Calu3 (cell line): Measurements from ENCODE around the gene IL1RL2. TPM values are rescaled to one million over a fixed set of nuclear protein-coding genes. Genes with fewer than 3 reads are reported as not detected.

Source experiments
- BruUV-seq: library from RNA; stranded (reverse); fragments of 400-500 nt; replicated peaks from 2 replicates; lab custom pipeline; 2021; lab: Mats Ljungman, UMichigan
- CTCF ChIA-PET: fragments of 300-600 bp; sonication (Branson Sonifier 250); formaldehyde crosslinking; loops from one replicate; lab custom pipeline; 2022; ENCODE audit warnings: antibody characterized with exemption; lab: Charles Lee
- DNase-seq: peaks from one replicate; pipeline ENCODE4 v3.0.0; 2022
- H3K27ac Mint-ChIP-seq: one replicate; pipeline ENCODE4 v1.8.0; 2022; ENCODE audit warnings: mixed read lengths; ENCODE audit not compliant: unreplicated experiment
- H3K27me3 Mint-ChIP-seq: one replicate; pipeline ENCODE4 v1.8.0; 2022; ENCODE audit warnings: mixed read lengths; ENCODE audit not compliant: unreplicated experiment
- H3K36me3 Mint-ChIP-seq: one replicate; pipeline ENCODE4 v1.8.0; 2022; ENCODE audit warnings: mild to moderate bottlenecking, moderate library complexity, mixed read lengths; ENCODE audit not compliant: insufficient read depth, unreplicated experiment
- H3K4me1 Mint-ChIP-seq: one replicate; pipeline ENCODE4 v1.8.0; 2022; ENCODE audit warnings: mild to moderate bottlenecking, low read depth, mixed read lengths; ENCODE audit not compliant: unreplicated experiment
- H3K4me3 Mint-ChIP-seq: one replicate; pipeline ENCODE4 v1.8.0; 2022; ENCODE audit warnings: mild to moderate bottlenecking, low read depth, moderate library complexity, mixed read lengths; ENCODE audit not compliant: unreplicated experiment
- H3K9me3 Mint-ChIP-seq: one replicate; pipeline ENCODE4 v1.8.0; 2022; ENCODE audit warnings: low read depth, mixed read lengths; ENCODE audit not compliant: unreplicated experiment
- CTCF ChIP-seq: fragments of 200-600 bp; IDR thresholded peaks from one replicate; pipeline ENCODE4 v1.8.0; 2022; ENCODE audit warnings: antibody characterized with exemption; ENCODE audit not compliant: unreplicated experiment
- intact Hi-C: fragments of 100-400 bp; cut with micrococcal nuclease; formaldehyde crosslinking; loops from one replicate; pipeline ENCODE4 v1.10.0; 2022; ENCODE audit not compliant: unreplicated experiment
- total RNA-seq: library from RNA; stranded (reverse); gene quantifications from 2 replicates; pipeline ENCODE4 v1.2.3, GENCODE V29; 2022

The IL1RL2 gene
- total RNA-seq, 1 experiment from 2014 or later: 0.68 TPM

- H3K27ac Mint-ChIP-seq: no peak overlapping the region
- H3K27me3 Mint-ChIP-seq: peaks cover 20% of the 10 kb centered on the region
- no peak overlapping the region for H3K4me3 Mint-ChIP-seq
- no peaks in the 10 kb centered on the region for H3K36me3 Mint-ChIP-seq
- H3K9me3 Mint-ChIP-seq: peaks cover 3% of the 10 kb centered on the region
- CTCF ChIA-PET: no interaction called here
- no peak for TF ChIP-seq CTCF
- intact Hi-C loops: no loop called here
- no TSS peak for BruUV-seq
- no peak for DNase-seq
- H3K4me1 Mint-ChIP-seq: no peaks in the 10 kb centered on the region
Measured at GRCh38 chr2:102269200-102269524, 82.3 kb downstream of the IL1RL2 start.

- no TSS peak for BruUV-seq
- CTCF ChIA-PET: no interaction called here
- peaks cover 41% of the 10 kb centered on the region for H3K27me3 Mint-ChIP-seq
- no peak overlapping the region for H3K4me3 Mint-ChIP-seq
- no peaks in the 10 kb centered on the region for H3K4me1 Mint-ChIP-seq
- intact Hi-C loops: no loop called here
- DNase-seq: no peak
- no peak overlapping the region for H3K27ac Mint-ChIP-seq
- H3K36me3 Mint-ChIP-seq: no peaks in the 10 kb centered on the region
- TF ChIP-seq CTCF: no peak
- H3K9me3 Mint-ChIP-seq: peaks cover 9% of the 10 kb centered on the region
Measured at GRCh38 chr2:102271844-102272243, 85.0 kb downstream of the IL1RL2 start.

GRCh38 chr2:102273619-102274211 lies 86.9 kb downstream of the IL1RL2 start:
- no peak for DNase-seq
- intact Hi-C loops: no loop called here
- Mint-ChIP-seq H3K27ac (no peak overlapping the region), H3K36me3 (no peaks in the 10 kb centered on the region), H3K4me1 (no peaks in the 10 kb centered on the region), H3K4me3 (no peak overlapping the region), H3K27me3 (peaks cover 60% of the 10 kb centered on the region), H3K9me3 (peaks cover 9% of the 10 kb centered on the region)
- CTCF ChIA-PET: no interaction called here
- TF ChIP-seq CTCF: no peak
- no TSS peak for BruUV-seq

- no peak overlapping the region for H3K4me3 Mint-ChIP-seq
- CTCF ChIA-PET: interaction anchor here (0.6 kb wide), 1 partner anchor 25 kb away, joined by 5 read pairs; no protein-coding TSS in a partner anchor
Measured at GRCh38 chr2:102276549-102277201, 89.9 kb downstream of the IL1RL2 start.

More at GRCh38 chr2:102276549-102277201, 89.9 kb downstream of the IL1RL2 start:
- Mint-ChIP-seq H3K27ac (no peak overlapping the region), H3K9me3 (peaks cover 9% of the 10 kb centered on the region), H3K27me3 (peaks cover 56% of the 10 kb centered on the region), H3K4me1 (no peaks in the 10 kb centered on the region), H3K36me3 (no peaks in the 10 kb centered on the region)
- no peak for DNase-seq
- BruUV-seq: no TSS peak
- no peak for TF ChIP-seq CTCF
- intact Hi-C loops: no loop called here
